HG03196 (cell line): Measurements from ENCODE around the gene AP3B2.
"Not testable (repeated sequence)": the region's sequence is repeated elsewhere in the genome, so short reads cannot be mapped to it uniquely, and the experiment has no call there.

ENCODE experiments used
- ATAC-seq: cut with Tn5 transposase; IDR thresholded peaks from one replicate; pipeline ENCODE4 v1.9.1; 2021; ENCODE audit not compliant: unreplicated experiment

AP3B2 gene

GRCh38 chr15:82709421-82710207 is at the start of gene AP3B2:
Gene AP3B2, minus strand, starts transcription at chr15:82709875. Its CDS starts 169 bp downstream, at chr15:82709706.
- ATAC-seq: peak; percentile 89

GRCh38 chr15:82751308-82751707 is 41.6 kb upstream of the AP3B2 start:
- no peak for ATAC-seq

DNA sequence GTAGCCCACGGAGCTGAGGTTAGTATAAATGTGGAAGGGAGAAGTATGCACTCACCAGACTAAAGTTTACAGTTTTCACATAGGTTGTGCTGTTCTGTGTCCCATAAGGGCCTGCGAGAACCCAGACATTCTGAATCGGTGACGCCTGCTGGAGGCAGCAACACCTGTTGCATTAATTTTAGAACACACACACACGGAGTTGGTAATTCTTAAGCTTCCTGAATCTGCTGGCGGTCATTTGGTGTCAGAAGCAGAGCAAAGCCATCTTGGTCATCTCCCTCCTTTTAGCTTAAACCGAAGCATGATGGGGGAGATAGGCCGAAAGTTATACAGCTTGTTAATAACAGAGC is 41.1 kb upstream of the AP3B2 start:
- peak; percentile 20 for ATAC-seq

DNA sequence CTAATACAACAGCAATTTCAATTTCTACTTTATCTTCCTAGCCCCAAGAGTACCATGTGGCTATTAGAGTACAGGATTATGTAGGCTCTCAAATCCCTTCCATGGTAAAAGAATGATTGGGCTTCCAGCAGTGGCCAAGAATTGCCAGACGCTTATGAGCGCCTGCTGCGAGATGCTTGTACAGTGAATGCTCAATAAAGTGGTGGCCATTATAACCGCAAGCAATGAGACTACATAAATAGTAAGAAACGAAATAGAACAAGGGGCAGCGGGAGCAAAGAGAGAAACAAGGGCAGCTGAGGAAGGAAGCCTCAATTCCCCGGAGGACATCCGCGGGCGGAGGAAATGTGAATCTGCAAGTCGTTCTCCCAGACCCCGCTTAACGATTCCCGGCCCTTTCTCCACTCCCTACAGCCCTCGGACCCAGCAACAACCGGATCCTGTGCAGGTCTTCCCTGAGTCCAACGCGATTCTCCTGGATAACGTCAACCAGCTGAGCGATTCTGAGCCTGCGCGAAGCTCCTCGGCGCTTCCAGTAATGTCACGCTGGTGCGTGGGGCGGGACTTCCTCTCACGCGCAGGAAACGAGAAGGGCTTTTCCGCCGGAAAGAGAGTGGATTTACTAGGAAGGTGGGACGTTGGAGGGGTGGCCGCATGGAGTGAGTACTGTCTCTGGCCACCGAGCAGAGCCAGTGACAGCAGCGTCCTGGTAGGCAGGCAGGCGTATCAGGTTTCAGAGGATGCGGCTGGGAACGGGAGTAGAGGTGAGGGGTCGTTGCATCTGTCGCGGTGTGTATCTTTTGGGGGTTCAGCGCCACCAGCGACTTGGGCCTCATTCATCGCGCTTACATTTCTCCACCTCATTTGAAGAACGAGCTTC is 40.5 kb upstream of the AP3B2 start:
- peak; percentile 92 for ATAC-seq

DNA sequence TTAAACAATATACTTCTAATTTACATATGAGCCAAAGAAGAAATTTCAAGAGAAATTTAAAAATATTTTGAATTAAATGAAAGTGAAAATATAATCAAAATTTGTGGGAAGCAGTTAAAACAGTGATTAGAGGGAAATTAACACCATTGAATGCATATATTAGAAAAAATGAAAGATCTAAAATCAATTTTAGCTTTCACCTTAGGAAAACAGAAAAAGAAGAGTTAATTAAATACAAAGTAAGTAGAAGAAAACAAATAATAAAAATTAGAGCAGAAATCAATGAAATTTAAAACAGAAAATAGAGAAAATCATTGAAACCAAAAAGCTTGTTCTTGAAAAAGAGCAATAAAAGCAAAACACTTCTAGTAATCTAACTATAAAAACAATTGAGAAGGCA is 38.6 kb upstream of the AP3B2 start:
- ATAC-seq: no peak

DNA sequence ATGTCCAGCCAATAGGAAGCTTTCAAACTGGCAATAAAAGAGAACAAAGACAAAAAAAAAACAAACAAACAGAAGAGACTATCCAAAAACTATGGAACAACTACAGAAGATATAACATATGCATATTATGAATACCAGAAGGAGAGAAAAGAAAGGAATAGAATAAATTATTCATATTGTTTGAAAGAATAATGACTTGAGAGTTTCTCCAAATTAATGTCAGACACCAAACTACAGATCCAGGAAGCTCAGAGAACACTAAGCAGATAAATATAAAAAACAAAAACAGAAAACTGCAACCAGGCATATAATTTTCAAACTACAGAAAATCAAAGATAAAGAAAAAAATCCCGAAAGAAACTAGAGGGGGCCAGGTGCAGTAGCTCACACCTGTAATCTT is 34.1 kb upstream of the AP3B2 start:
- ATAC-seq: no peak

GRCh38 chr15:82742134-82742533 is 32.5 kb upstream of the AP3B2 start:
- ATAC-seq: no peak

- no peak for ATAC-seq
Measured at GRCh38 chr15:82739086-82739485, 29.4 kb upstream of the AP3B2 start.

DNA sequence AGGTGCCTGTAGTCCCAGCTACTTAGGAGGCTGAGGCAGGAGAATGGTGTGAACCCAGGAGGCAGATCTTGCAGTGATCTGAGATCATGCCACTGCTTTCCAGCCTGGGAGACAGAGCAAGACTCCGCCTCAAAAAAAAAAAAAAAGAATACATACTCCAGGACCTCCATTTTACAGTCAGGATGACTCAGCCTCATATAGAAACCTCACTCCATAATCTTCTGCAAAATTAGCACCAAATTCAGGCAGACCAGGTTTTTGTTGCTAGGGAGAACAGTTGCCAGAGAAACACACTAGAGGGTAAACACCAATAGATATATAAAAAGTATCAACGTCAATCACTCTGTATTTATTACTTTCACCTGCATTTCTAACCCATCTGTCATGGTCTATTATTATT is 28.3 kb upstream of the AP3B2 start:
- ATAC-seq: no peak

- no peak for ATAC-seq
Measured at GRCh38 chr15:82731527-82731926, 21.9 kb upstream of the AP3B2 start.

- no peak for ATAC-seq
Measured at GRCh38 chr15:82730022-82730530, 20.4 kb upstream of the AP3B2 start.

DNA sequence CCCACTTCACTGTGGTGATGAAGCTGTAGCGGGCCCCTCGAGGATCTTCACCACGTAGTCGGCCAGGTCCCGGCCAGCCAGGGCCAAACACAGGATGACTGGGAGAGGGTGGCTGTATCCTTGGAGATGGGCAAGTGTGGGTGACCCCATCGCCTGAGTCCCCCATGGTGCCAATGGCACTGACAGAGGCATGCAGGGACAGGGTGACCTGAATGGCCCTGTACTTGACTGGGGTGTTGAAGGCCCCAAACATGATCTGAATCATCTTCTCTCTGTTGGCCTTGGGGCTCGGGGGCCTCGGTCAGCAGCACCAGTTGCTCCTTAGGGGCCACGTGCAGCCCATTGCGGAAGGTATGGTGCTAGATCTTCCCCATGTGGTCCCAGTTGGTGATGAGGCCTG is 17.1 kb upstream of the AP3B2 start:
- ATAC-seq: no peak

DNA sequence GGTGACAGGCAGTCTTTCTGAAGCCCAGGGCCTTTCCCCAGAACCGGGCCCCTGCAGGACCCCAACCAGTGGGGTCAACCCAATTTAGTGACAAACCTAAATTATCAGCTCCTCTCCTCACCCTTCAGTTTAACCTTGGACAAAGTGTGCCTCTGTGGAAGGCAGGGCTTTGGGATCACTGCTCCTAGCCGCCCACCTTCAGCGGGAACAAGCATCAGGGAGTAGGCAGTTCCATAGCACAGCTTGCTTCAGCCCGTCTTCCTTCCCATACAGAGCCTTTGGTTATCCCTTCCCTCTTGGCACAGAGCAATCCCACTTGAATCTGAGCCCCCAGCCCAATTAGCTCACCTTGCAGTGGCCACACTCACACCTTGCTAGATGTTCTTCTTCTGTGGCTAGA is 5.3 kb upstream of the AP3B2 start:
- ATAC-seq: no peak

DNA sequence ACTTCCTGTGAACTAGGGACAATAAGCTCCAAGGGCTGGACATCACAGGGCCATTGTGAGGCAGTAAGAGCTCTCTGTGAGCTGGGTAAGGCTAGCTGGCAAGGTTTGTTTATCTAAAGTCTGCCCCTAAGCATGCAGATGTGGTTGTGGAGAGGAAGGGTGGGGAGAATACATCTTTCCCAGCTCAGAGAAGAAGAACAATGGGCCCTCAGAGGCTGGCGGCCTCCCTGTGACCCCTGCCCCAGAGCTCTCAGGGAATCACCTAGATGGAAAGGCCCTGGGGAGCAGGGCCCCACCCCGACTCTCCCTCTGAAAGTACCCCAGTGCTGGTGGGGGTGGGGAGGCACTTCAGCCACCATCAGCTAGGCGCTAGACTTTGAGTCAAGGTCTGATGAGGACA is 4.3 kb upstream of the AP3B2 start:
- ATAC-seq: no peak

- no peak for ATAC-seq
Measured at GRCh38 chr15:82712036-82712435, 2.4 kb upstream of the AP3B2 start.

- no peak for ATAC-seq
Measured at GRCh38 chr15:82710926-82711490, 1.3 kb upstream of the AP3B2 start.

DNA sequence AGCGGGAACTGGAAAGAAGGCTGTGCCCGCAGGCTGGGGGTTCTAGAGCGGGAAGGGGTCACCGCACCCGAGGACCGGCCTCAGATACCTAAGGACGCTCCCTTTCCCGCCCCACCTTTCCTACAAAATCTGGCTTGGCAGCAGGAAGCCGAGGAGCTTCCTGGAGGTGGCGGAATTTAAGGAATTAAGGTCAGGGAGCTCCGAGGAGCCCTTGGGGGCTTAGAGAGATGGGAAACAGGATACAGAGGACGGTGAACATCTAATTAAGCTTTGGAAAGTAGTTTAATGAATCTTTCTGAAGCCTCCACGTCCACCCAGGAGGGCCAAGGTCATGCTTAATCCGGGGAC is 507 bp upstream of the AP3B2 start:
- ATAC-seq: no peak

- ATAC-seq: no peak
Measured at GRCh38 chr15:82709081-82709420, 624 bp downstream of the AP3B2 start.

GRCh38 chr15:82705856-82706255 is 3.8 kb downstream of the AP3B2 start:
- ATAC-seq: not testable (repeated sequence)

DNA sequence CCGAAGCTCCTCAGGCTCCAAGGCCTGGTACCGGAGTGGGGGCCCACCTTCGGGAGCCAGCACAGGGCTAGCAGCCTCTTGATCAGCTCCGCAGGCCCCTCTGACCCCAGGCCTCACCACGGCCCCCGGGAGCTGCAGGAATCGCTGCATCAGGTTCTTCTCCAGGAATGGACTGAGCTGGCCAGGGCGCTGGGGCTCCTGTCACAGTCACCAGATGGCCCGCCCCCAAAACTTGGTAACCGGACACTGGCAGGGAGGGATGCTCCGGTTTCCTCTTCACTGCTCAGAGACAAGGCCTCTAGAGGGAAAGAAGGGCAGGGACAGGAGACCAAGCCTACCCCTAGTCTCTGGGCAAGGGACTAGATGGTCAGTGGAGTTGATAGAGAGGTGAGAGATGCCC is 9.9 kb downstream of the AP3B2 start:
- ATAC-seq: no peak

- no peak for ATAC-seq
Measured at GRCh38 chr15:82698711-82699345, 10.8 kb downstream of the AP3B2 start.
